HG02840 (cell line): ENCODE results near the gene ZNF300.
"Not testable (repeated sequence)": the region's sequence is repeated elsewhere in the genome, so short reads cannot be mapped to it uniquely, and the experiment has no call there.

Experiments
- ATAC-seq: cut with Tn5 transposase; IDR thresholded peaks from one replicate; pipeline ENCODE4 v1.9.1; 2021; ENCODE audit warnings: mild to moderate bottlenecking, moderate library complexity, moderate number of reproducible peaks; ENCODE audit not compliant: unreplicated experiment, low FRiP score

The ZNF300 gene

DNA sequence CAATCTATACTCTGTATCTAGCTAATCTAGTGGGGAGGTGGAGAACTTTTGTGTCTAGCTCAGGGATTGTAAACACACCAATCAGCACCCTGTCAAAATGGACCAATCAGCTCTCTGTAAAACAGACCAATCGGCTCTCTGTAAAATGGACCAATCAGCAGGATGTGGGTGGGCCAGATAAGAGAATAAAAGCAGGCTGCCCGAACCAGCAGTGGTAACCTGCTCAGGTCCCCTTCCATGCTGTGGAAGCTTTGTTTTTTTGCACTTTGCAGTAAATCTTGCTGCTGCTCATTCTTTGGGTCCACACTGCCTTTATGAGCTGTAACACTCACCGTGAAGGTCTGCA is 58.5 kb downstream of the ZNF300 start, which contains the start of gene IRGM:
Gene IRGM (plus strand): TSS at position 214 of the 346 bp plus-strand sequence. CDS start 1,603 bp downstream, outside the sequence.
- not testable (repeated sequence) for ATAC-seq

DNA sequence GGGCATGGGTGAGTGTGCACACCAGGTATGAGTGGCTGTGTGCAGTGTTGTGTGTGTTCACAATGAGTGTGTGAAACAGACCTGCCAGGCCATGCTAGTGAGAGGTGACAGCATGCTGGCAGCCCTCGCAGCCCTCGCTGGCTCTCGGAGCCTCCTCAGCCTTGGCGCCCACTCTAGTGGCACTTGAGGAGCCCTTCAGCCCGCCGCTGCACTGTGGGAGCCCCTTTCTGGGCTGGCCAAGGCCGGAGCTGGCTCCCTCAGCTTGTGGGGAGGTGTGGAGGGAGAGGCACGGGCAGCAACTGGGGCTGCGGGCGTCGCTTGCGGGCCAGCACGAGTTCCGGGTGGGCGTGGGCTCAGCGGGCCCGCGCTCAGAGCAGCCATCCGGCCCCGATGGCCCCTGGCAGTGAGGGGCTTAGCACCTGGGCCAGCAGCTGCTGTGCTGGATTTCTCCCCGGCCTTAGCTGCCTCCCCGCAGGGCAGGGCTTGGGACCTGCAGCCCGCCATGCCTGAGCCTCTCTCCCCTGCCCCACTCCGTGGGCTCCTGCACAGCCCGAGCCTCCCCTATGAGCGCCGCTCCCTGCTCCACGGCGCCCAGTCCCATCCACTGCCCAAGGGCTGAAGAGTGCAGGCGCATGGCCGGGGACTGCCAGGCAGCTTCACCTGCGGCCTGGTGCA is 59.5 kb downstream of the ZNF300 start:
- not testable (repeated sequence) for ATAC-seq
